Panc1 (cell line): ENCODE measurements around the gene ABCC8.

Experiments used
- POLR2AphosphoS5 ChIP-seq: IDR thresholded peaks from 2 replicates; pipeline ENCODE4 v1.6.1; 2012; ENCODE audit warnings: mild to moderate bottlenecking, low read depth, low read length, moderate library complexity
- TCF7L2 ChIP-seq: IDR thresholded peaks from 2 replicates; pipeline ENCODE4 v1.6.1; 2011; ENCODE audit warnings: mild to moderate bottlenecking, low read depth, low read length, inconsistent platforms
- TF ChIP-seq, protein P1 (sequence below): fragments of 450-650 bp; IDR thresholded peaks from 2 replicates; pipeline ENCODE4 v1.5.1; 2017; ENCODE audit warnings: mild to moderate bottlenecking
- TF ChIP-seq, protein P2 (sequence below), 2 experiments: IDR thresholded peaks; 2 replicates each; pipeline ENCODE4 v1.6.1; 2011 to 2012; ENCODE audit warnings: low read depth in 2 of 2, control low read depth in 1 of 2, low read length in 1 of 2, mild to moderate bottlenecking in 1 of 2, moderate library complexity in 1 of 2; ENCODE audit not compliant: insufficient read depth in 1 of 2

GRCh38 chr11:17410606-17411379, 65.9 kb downstream of the ABCC8 start:
- TF ChIP-seq, protein P1, sequence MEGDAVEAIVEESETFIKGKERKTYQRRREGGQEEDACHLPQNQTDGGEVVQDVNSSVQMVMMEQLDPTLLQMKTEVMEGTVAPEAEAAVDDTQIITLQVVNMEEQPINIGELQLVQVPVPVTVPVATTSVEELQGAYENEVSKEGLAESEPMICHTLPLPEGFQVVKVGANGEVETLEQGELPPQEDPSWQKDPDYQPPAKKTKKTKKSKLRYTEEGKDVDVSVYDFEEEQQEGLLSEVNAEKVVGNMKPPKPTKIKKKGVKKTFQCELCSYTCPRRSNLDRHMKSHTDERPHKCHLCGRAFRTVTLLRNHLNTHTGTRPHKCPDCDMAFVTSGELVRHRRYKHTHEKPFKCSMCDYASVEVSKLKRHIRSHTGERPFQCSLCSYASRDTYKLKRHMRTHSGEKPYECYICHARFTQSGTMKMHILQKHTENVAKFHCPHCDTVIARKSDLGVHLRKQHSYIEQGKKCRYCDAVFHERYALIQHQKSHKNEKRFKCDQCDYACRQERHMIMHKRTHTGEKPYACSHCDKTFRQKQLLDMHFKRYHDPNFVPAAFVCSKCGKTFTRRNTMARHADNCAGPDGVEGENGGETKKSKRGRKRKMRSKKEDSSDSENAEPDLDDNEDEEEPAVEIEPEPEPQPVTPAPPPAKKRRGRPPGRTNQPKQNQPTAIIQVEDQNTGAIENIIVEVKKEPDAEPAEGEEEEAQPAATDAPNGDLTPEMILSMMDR, result no peak
- TF ChIP-seq, protein P2, sequence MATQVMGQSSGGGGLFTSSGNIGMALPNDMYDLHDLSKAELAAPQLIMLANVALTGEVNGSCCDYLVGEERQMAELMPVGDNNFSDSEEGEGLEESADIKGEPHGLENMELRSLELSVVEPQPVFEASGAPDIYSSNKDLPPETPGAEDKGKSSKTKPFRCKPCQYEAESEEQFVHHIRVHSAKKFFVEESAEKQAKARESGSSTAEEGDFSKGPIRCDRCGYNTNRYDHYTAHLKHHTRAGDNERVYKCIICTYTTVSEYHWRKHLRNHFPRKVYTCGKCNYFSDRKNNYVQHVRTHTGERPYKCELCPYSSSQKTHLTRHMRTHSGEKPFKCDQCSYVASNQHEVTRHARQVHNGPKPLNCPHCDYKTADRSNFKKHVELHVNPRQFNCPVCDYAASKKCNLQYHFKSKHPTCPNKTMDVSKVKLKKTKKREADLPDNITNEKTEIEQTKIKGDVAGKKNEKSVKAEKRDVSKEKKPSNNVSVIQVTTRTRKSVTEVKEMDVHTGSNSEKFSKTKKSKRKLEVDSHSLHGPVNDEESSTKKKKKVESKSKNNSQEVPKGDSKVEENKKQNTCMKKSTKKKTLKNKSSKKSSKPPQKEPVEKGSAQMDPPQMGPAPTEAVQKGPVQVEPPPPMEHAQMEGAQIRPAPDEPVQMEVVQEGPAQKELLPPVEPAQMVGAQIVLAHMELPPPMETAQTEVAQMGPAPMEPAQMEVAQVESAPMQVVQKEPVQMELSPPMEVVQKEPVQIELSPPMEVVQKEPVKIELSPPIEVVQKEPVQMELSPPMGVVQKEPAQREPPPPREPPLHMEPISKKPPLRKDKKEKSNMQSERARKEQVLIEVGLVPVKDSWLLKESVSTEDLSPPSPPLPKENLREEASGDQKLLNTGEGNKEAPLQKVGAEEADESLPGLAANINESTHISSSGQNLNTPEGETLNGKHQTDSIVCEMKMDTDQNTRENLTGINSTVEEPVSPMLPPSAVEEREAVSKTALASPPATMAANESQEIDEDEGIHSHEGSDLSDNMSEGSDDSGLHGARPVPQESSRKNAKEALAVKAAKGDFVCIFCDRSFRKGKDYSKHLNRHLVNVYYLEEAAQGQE (IDR thresholded peaks at IDR 0.05; ENCODE audit: insufficient read depth in 1 of 2, low read depth in 2 of 2, low read length in 1 of 2), result no peak
- no peak for TF ChIP-seq POLR2AphosphoS5
- no peak for TF ChIP-seq TCF7L2
